GM19438 (cell line): Measurements from ENCODE around the gene CRMP1.

Experiments used
- ATAC-seq: cut with Tn5 transposase; IDR thresholded peaks from one replicate; pipeline ENCODE4 v1.9.1; 2021; ENCODE audit warnings: low read depth; ENCODE audit not compliant: unreplicated experiment

Gene CRMP1

DNA sequence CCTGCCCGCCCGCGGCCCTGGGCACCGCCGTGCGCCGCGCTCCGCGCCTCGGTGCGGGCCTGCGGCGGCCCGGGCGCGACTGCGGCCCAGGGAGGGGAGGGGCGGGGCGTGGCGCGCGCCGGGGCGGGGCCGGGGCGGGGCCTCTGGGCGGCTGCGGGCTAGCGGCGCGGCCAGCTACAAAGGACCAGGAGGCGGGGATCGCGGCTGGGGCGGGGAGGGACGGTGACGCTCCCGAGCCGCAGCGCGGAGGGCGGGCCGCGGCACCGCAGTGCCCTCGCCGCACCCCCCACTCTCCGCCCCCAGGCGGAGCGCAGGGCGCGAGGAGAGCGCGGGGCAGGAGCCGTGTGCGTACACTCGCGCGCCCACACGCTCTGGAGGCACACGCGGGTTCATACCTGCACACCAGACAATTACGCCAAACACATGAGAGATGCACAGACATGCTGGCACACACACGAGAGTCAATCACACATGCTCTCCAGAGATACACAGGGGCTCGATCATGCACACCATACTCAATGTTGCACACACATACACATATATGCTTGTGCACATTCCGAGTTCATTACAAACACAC is at the start of gene CRMP1:
CRMP1 (minus strand) TSS at position 83 of the 577 bp plus-strand sequence. CDS start 117 bp downstream, outside the sequence.
- ATAC-seq, result no peak

GRCh38 chr4:5941601-5942000 is 48.7 kb upstream of the CRMP1 start:
- no peak for ATAC-seq

- ATAC-seq, result no peak
Measured at GRCh38 chr4:5940470-5941203, 47.8 kb upstream of the CRMP1 start.

- ATAC-seq, result no peak
Measured at GRCh38 chr4:5933996-5934831, 41.3 kb upstream of the CRMP1 start.

DNA sequence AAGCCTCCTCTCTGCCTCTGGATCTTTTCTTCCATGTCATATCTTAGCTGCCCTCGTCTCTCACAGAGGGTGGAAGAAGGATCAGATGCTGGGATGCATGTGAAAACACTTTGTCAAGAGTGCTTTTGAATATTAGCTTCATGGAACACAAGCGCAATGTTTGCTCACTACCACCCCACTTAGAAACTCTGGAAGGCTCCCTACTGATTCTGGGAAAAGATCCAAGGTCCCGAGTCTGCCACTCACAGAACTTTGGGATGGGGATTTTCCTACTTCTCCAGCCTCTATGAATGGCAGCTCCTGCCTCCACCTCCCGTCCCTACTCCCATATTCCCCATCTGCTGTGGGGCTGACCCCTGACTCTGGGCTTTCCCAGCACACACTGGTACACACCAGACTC is 40.2 kb upstream of the CRMP1 start:
- no peak for ATAC-seq

GRCh38 chr4:5932035-5932568 is 39.2 kb upstream of the CRMP1 start:
- no peak for ATAC-seq

DNA sequence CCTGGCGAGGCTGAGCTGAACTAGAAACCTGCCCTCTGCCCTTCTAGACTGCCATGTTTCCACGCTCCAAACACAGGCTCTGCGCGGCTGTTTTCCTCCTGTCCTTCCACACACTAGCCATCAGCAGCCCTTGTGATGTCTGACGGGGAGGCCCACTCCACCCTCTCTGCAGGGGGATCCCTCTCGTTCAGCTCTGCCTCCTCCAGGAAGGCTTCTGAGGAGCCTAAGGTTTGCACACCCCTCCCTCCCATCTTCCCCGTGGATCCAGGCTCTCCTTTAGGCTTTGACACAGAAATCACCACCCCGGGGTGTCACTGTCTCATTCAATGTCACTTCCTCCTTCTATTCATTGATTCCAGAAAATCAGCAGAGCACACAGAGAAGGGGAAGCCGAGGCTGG is 38.6 kb upstream of the CRMP1 start:
- ATAC-seq, result no peak

GRCh38 chr4:5930876-5931275 is 38.0 kb upstream of the CRMP1 start:
- ATAC-seq, result no peak

DNA sequence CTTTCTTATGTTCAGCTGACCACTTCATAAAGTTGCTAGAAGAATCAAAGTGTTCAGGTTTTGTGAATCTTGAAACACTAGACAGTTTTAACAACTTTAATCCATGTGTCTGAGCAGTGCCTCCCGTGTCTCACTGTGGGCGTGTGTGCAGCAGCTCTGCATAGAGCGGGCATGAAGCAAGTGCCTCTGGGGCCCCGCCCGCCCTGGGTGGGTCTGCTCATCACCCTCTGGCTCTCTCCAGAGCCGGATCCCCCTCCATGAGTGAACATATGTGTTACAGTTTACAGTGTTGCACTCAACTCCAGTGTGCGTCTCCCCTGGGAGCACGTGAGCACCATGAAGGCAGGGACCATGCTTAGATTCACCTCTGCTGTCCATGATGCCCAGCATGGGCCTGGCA is 37.6 kb upstream of the CRMP1 start:
- ATAC-seq, result no peak

GRCh38 chr4:5928844-5929420 is 36.0 kb upstream of the CRMP1 start:
- ATAC-seq, result no peak

GRCh38 chr4:5928274-5928673 is 35.4 kb upstream of the CRMP1 start:
- no peak for ATAC-seq

DNA sequence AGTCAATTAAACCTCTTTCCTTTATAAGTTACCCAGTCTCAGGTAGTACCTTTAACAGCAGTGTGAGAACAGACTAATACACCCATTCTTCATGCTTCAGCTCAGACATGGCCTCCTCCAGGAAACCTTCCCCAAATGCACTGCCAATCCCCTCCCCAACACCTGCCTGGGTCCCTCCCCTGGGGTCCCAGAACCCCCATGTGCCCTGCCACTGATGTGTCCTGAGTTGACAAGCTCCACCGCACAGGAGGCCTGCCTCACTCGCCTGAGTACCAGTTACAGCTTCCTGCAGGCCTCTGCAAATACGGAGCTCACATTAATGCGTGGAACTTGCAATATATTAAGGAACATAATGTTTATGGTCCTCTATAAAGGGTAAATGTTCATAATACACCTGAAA is 34.9 kb upstream of the CRMP1 start:
- ATAC-seq, result no peak

DNA sequence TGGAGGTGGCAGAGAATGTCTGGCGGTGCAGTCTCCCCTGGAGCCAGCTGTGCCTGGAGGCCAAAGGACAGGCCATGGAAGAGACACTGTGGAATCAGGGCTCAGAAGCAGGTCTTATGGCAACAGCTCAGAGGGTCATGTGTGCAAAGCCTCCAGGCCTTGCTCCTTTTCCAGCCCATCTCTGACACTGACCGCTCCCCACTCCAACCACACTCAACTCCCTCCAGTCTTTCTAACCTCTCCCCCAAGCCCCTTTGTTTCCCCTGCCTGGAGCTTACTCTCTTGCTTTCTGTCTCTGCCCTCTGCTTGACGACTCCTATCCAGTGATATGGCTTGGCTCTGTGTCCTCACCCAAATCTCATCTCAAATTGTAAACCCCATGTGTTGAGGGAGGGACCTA is 34.2 kb upstream of the CRMP1 start:
- ATAC-seq, result no peak

DNA sequence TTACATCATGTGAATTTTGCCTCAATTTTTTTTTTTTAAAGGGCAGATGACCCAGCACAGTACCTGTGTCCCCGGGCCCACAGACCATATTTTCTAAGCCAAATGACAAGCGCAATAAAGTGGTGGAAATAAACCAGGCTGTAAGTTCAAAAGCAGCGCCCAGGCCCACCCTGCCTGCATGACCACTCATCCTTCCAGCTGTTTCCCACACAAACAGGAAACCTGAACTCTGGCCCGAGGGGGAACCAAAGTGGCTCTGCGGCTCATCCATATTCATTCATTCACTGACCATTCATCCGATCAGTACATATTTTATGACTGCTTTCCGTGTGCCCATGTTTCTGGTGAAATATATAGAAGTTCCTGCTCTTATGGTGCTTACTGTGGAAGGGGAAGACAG is 33.7 kb upstream of the CRMP1 start:
- ATAC-seq, result no peak

DNA sequence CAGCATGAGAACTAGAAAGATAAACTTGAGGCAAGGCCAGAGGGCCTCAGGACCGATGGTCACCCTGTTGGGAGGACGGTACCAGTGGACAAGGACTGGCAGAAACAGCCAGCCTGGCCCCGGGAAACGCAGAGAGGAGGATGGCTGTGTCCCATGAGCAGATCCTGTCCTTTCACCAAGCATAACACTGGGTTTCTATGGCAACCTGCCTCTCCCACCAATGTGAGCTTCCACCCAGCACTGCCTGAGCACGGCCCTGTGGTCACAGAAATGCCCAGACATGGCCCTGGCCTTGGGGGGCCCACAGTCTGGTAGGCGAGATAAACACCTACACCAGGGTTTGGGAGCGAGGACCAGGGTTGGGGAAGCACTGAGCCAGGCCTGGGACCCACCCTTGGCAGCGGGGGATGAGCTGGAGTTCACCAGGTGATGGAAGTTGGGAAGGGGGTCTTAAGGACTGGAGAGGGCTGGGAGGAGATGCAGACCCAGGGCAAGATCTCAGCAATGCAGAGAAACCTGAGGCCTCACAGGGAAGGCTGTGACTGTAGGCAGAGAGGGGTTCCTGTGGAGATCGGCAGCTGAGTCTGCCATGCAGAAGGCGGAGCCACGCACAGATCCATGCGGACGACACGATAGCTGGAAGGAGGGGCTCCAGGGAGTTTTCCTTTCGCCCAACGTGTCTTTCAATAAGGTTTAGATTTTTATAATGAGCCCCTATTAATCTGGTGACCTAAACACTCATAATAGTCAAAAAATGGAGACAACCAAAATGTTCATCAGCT is 32.7 kb upstream of the CRMP1 start:
- ATAC-seq, result no peak

GRCh38 chr4:5924461-5925125 is 31.7 kb upstream of the CRMP1 start:
- no peak for ATAC-seq

DNA sequence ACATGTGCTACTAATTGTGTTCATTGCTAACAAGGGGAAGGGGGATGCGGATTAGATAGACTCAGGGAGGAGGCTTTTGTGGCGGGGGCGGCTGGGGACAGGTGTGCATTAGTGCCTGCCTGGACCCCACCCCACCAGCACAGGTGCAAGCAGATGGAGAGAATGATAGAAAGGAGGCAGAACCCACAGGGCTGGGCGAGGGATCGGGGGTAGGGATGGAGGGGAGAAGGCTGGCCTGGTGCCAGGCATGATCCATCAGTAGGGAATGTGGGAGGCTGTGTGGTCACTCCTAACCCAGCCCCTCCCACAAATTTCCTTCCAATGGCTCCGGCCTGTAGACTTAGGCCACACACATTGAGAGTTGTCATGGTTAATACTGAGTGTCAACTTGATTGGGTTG is 30.5 kb upstream of the CRMP1 start:
- ATAC-seq, result no peak

GRCh38 chr4:5922556-5922955 is 29.7 kb upstream of the CRMP1 start:
- no peak for ATAC-seq

DNA sequence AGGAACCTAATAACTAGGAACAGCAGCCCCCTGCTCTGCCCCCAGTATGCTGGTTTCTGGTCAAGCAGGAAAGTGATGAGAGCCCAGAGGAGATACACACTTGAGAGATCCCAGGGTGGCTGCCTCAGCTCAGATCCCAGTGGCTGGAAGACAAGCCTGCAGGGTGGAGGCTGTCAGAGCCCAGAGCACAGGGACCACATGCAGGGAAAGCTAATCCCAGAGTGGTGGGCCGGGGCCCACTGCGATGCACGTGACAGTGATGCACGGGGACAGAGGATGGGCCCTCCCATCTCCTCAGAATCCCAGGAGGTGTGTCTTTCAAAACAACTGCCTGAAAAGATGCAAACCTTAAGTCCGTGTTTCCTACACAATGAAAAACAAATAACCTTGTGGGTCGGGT is 29.1 kb upstream of the CRMP1 start:
- ATAC-seq, result no peak
